MCF 10A (cell line): ENCODE results near the gene KLF15. TPM values are rescaled to one million over a fixed set of nuclear protein-coding genes. Genes with fewer than 3 reads are reported as not detected.

Experiments used
- BruUV-seq: library from RNA; stranded (reverse); fragments of 400-500 nt; replicated peaks from 2 replicates; lab custom pipeline; 2021; lab: Mats Ljungman, UMichigan
- CTCF ChIA-PET: fragments of 300-600 bp; sonication (Branson Sonifier 250); formaldehyde crosslinking; extraction: SDS; loops from one replicate; lab custom pipeline; 2021; ENCODE audit warnings: antibody characterized with exemption, inconsistent platforms; lab: Yijun Ruan, JAX
- POLR2A ChIA-PET: fragments of 300-600, 350-650 bp; sonication (Branson Sonifier 250); formaldehyde crosslinking; extraction: SDS; loops from one replicate; lab custom pipeline; 2020; ENCODE audit warnings: antibody characterized with exemption, inconsistent platforms; lab: Yijun Ruan, JAX
- DNase-seq: peaks from one replicate; pipeline ENCODE4 v3.0.0-alpha.2; 2018; ENCODE audit not compliant: unreplicated experiment
- H3K27ac Mint-ChIP-seq: one replicate; pipeline ENCODE4 v1.8.0; 2022; ENCODE audit warnings: mild to moderate bottlenecking, low read depth, mixed read lengths; ENCODE audit not compliant: unreplicated experiment
- H3K27me3 Mint-ChIP-seq: one replicate; pipeline ENCODE4 v1.8.0; 2022; ENCODE audit warnings: mixed read lengths; ENCODE audit not compliant: insufficient read depth, unreplicated experiment
- H3K36me3 Mint-ChIP-seq: one replicate; pipeline ENCODE4 v1.8.0; 2022; ENCODE audit warnings: mild to moderate bottlenecking, moderate library complexity, mixed read lengths; ENCODE audit not compliant: insufficient read depth, unreplicated experiment
- H3K4me1 Mint-ChIP-seq: one replicate; pipeline ENCODE4 v1.8.0; 2022; ENCODE audit warnings: mixed read lengths; ENCODE audit not compliant: insufficient read depth, unreplicated experiment
- H3K4me3 Mint-ChIP-seq: one replicate; pipeline ENCODE4 v1.8.0; 2022; ENCODE audit warnings: mild to moderate bottlenecking, moderate library complexity, mixed read lengths; ENCODE audit not compliant: unreplicated experiment
- H3K9me3 Mint-ChIP-seq: one replicate; pipeline ENCODE4 v1.8.0; 2022; ENCODE audit warnings: mixed read lengths; ENCODE audit not compliant: unreplicated experiment
- CTCF ChIP-seq: fragments of 200-600 bp; IDR thresholded peaks from one replicate; pipeline ENCODE4 v1.8.0; 2022; ENCODE audit warnings: antibody characterized with exemption, mild to moderate bottlenecking; ENCODE audit not compliant: unreplicated experiment
- intact Hi-C: fragments of 100-400 bp; cut with micrococcal nuclease; formaldehyde crosslinking; loops from 2 replicates; pipeline ENCODE4 v1.14.1; 2022
- total RNA-seq: library from RNA; stranded (reverse); gene quantifications from 2 replicates; pipeline ENCODE4 v1.2.3, GENCODE V29; 2022

KLF15 gene
- total RNA-seq, 1 experiment from 2014 or later: 8.3 TPM

- H3K36me3 Mint-ChIP-seq: no peaks in the 10 kb centered on the region
- POLR2A ChIA-PET: no interaction called here
- H3K27ac Mint-ChIP-seq: no peak overlapping the region
- no peaks in the 10 kb centered on the region for H3K4me1 Mint-ChIP-seq
- no peak for DNase-seq
- intact Hi-C loops: no loop called here
- H3K4me3 Mint-ChIP-seq: no peak overlapping the region
- TF ChIP-seq CTCF: no peak
- no peaks in the 10 kb centered on the region for H3K27me3 Mint-ChIP-seq
- no peaks in the 10 kb centered on the region for H3K9me3 Mint-ChIP-seq
- no TSS peak for BruUV-seq
- CTCF ChIA-PET: interaction anchor here (1.3 kb wide), 1 partner anchor 102 kb away, joined by 3 read pairs; no protein-coding TSS in a partner anchor
These were observed 8.8 kb downstream of the KLF15 start for GRCh38 chr3:126348308-126348920.

- POLR2A ChIA-PET: no interaction called here
- CTCF ChIA-PET: interaction anchor here (1.3 kb wide), 1 partner anchor 102 kb away, joined by 3 read pairs; no protein-coding TSS in a partner anchor
- no peaks in the 10 kb centered on the region for H3K9me3 Mint-ChIP-seq
- H3K36me3 Mint-ChIP-seq: no peaks in the 10 kb centered on the region
- DNase-seq: no peak
- no peak overlapping the region for H3K27ac Mint-ChIP-seq
- no peaks in the 10 kb centered on the region for H3K4me1 Mint-ChIP-seq
- no peaks in the 10 kb centered on the region for H3K27me3 Mint-ChIP-seq
- no peak overlapping the region for H3K4me3 Mint-ChIP-seq
- no peak for TF ChIP-seq CTCF
- no TSS peak for BruUV-seq
- intact Hi-C loops: no loop called here
These were observed 9.6 kb downstream of the KLF15 start for GRCh38 chr3:126347543-126348161.

- intact Hi-C loops: no loop called here
- no TSS peak for BruUV-seq
- Mint-ChIP-seq H3K27ac (no peak overlapping the region), H3K36me3 (peaks cover 5% of the 10 kb centered on the region), H3K4me3 (no peak overlapping the region), H3K27me3 (no peaks in the 10 kb centered on the region), H3K9me3 (no peaks in the 10 kb centered on the region), H3K4me1 (no peaks in the 10 kb centered on the region)
- DNase-seq: no peak
- no peak for TF ChIP-seq CTCF
- ChIA-PET CTCF (interaction anchor here (0.6 kb wide), 1 partner anchor 48 kb away, joined by 5 read pairs; no protein-coding TSS in a partner anchor), POLR2A (interaction anchor here (0.7 kb wide), 1 partner anchor 65 kb away, joined by 3 read pairs; no protein-coding TSS in a partner anchor)
These were observed 10.7 kb downstream of the KLF15 start for GRCh38 chr3:126346466-126346865.

GRCh38 chr3:126345641-126346460, 11.4 kb downstream of the KLF15 start:
- intact Hi-C loops: no loop called here
- H3K27me3 Mint-ChIP-seq: no peaks in the 10 kb centered on the region
- peaks cover 5% of the 10 kb centered on the region for H3K36me3 Mint-ChIP-seq
- H3K27ac Mint-ChIP-seq: no peak overlapping the region
- ChIA-PET POLR2A (interaction anchor here (0.7 kb wide), 1 partner anchor 65 kb away, joined by 3 read pairs; no protein-coding TSS in a partner anchor), CTCF (interaction anchor here (0.6 kb wide), 1 partner anchor 93 kb away, joined by 3 read pairs; no protein-coding TSS in a partner anchor)
- no TSS peak for BruUV-seq
- H3K4me1 Mint-ChIP-seq: no peaks in the 10 kb centered on the region
- no peaks in the 10 kb centered on the region for H3K9me3 Mint-ChIP-seq
- no peak for DNase-seq
- H3K4me3 Mint-ChIP-seq: no peak overlapping the region
- TF ChIP-seq CTCF: no peak
